Measurements from ENCODE around the gene TRERF1.
A peak's percentile ranks its signal among the peaks of the same experiment; 100 is the strongest.

Gene TRERF1

DNA sequence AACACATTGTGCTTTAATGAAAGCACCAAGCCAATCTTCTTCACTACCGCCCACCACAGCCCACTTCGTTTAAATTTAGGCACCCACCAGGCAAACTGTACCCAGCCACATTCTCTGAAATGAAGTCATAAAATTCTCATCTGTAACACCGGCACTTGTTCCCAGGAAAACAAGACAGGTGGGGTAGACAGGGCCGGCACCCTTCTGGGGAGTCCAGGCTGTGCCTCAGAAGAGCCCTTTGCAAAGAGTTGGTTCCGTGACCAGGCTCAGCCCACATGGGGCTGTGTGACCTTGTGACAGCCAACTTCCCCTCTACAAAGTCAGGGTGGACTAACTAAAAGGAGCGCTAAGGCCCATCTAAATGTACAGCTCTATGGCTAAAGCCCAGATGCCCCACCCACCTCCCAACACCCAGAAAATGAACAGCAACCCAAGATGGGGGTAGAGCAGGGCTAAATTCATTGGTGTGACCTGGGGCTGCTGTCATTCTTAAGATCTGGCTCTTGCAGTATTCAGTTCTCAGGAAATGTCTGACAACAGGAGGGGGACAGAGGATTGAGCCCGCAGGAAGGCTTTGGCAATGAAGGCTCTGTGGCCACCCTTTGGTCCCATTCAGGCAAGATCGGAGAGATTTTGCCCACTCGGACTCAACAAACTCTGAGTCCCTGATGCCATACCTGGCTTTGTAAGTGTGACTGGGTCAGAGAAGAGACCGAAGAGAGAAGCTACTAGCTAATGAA lies 56.7 kb downstream of the TRERF1 start:
- no peak for DNase-seq (ENCODE audit: low read depth in 2 of 3, low spot score in 1 of 3)

DNA sequence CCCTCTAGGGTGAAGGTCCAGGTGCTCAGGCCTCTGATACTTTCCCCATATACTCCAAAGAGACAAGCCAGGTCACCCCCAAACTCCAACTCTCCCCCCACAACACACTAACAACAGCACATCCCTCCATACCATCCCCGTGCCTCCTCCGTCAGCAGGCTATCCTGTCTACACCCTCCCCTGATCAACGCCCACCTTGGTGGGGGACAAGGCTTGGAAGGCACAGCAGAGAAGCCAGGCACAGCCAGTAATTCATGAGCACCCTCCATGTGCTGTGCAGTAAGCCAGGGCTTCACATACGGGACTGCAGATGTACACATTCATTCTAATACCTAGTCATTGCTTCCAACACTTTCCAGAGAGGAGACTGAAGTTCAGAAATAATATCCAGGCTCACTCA lies 57.6 kb downstream of the TRERF1 start:
- DNase-seq (ENCODE audit: low read depth in 2 of 3, low spot score in 1 of 3) = no peak

DNA sequence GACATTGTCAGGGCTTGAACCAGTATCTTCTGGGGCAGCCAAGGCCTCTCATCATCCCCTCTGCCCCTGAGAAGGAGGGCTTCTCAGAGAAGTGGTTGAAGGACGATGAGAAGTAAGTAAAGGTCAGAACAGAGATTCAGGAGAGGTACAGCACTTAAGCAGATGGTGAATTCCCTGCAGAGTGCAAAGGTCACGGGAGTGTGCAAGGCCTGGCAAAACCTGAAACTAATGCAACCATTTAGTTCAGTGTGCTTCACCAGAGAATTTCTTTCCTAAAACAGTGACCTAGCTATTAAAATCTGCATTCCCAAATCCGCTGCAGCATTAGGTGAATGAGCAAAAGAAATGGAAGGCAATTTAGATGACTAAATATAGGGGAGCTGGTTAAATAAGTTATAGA lies 58.4 kb downstream of the TRERF1 start:
- no peak for DNase-seq (ENCODE audit: low read depth in 2 of 3, low spot score in 1 of 3)

DNA sequence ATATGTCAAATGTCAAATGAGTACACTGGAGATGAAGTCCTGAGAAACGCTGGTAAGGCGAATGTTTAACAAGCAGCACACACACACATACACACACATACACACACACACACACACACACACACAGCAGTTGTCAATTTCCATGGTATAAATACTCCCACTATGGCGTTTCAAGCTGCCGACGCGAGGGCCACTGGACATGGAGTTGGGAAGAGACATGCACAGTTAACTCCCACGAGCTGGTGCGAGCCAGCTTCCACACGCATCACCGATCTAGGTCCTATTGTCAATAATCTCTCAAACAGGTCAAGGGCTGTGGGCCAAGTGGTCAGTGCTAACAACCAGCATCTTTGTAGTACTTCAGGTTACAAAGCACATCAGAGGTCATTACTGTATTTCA lies 58.9 kb downstream of the TRERF1 start:
- no peak for DNase-seq (ENCODE audit: low read depth in 2 of 3, low spot score in 1 of 3)

DNA sequence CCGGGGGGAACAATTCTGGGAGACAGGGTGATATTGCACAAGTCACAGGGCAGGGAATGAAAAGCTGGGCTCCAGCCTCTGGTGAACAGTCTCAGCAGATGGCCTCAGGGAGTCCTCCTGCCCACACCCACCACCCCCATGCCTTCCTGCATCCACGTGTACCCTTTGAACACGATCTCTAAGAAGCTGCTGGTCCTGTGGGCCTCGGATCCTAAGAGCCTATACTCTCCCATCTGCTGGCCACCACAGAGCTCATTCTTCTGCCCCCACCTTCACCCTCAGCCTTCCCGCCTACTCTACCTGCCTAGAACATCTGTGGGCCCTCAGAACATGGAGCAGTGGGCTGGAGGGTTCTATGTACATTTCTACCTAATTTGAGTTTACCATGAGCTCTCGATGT lies 60.3 kb downstream of the TRERF1 start:
- no peak for DNase-seq (ENCODE audit: low read depth in 2 of 3, low spot score in 1 of 3)

DNA sequence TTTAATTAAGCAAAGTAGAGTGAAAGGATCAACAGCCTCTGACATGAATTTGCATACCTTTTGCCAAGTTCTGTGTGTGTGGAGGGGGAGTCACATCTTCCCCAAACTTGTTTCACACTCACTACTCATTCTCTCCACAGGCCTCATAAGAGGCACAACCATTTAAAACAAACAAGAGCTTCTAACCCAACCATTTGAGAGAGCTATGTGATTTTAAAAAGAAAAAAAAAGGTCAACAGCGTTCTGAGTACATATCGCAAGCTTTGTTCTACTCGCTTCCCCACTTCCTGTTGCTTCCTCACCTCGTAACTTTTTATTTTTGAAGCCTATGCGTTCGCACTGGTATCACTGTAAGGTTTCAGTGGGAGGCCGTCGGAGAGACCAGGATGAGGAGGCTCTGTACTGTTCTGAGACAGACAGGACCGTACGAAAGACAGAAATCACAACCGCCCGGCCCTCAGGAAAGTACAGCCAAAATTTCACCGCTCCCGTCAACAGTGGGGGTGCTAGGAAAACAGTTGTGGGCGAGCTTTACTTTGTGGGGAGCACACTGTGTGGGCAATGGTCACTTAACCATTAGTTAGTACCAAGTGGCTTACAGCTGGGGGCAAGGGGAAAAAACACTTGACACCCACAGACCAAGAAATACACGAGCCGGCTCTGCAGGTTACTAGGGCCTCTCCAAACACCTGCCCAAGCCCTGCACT lies 61.3 kb downstream of the TRERF1 start:
- peak; percentile 60 to 68 (median 63) for DNase-seq (ENCODE audit: low read depth in 2 of 3, low spot score in 1 of 3)

DNA sequence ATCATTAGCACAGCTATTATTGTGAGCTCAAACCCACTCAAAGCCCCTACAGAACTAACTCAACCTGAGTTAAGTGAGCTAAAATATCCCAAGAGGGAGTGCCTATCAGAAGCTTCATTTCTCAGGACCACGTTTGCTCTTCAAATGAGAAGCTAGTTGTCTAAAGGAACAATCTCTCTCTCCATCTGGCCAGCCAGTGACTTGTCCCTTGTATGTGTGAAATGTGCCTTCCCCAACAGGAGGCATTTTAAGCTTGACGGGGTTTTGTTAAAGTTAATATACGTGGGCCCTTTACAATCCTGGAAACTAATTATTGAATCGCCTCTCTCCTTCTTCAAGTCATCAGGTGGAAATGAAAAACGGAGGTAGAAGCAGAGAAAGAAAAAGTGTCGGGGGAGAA lies 62.0 kb downstream of the TRERF1 start:
- DNase-seq (ENCODE audit: low read depth in 2 of 3, low spot score in 1 of 3) = no peak

DNA sequence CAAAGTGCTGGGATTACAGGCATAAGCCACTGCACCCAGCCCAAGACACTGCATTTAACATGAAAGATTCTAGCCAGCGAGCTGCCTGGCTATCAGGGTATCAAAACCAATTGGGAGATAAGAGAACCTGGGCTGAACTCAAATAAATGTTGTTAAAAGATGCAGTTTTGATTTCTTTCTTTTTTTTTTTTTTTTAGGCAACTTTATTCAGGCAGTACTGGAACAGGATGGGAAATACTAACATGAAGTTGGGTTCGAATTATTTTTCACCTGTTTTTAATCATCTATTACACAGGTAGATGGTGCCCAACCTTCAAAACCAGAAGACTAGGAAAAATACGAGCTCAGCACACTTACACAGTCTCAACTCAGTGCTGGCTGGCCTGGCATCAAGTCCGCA lies 63.7 kb downstream of the TRERF1 start:
- DNase-seq (ENCODE audit: low read depth in 2 of 3, low spot score in 1 of 3) = no peak

DNA sequence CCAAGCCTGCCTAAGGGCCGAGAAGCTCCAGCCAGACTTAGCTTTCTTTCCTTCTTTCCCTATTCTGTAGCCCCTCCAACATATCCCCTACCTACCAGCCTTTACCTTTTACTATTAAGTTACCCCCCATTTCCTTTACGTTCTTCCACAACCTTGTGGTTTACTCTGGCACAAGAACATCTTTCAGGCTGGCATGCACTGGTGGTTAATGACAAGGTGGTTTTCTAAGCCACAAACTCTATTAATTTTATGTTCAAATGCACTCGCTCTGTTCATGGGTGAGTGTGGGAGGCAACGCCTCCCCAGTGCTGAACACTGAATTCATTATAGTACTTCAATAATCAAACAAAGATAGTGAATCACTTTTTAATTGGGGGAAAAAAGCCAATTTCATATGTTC lies 64.4 kb downstream of the TRERF1 start:
- DNase-seq (ENCODE audit: low read depth in 2 of 3, low spot score in 1 of 3) = no peak

DNA sequence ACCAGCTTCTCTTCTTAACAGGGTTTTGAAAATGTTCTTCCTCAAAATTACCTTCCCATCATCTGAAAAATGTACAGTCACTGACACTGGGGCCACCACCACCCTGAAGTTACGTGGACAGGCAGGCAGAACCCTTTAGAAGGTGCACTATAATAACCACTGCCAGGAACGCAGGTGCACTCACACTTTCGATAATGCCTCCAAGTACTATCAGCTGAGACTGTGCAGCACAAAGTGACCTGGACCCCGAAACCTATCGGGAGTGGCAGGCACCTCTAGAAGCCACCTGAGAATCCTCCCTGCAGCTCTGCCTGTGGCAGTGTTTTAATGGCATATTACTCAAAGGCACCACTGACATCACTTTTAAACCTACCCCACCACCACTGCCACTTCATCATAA lies 66.4 kb downstream of the TRERF1 start:
- no peak for DNase-seq (ENCODE audit: low read depth in 2 of 3, low spot score in 1 of 3)

DNA sequence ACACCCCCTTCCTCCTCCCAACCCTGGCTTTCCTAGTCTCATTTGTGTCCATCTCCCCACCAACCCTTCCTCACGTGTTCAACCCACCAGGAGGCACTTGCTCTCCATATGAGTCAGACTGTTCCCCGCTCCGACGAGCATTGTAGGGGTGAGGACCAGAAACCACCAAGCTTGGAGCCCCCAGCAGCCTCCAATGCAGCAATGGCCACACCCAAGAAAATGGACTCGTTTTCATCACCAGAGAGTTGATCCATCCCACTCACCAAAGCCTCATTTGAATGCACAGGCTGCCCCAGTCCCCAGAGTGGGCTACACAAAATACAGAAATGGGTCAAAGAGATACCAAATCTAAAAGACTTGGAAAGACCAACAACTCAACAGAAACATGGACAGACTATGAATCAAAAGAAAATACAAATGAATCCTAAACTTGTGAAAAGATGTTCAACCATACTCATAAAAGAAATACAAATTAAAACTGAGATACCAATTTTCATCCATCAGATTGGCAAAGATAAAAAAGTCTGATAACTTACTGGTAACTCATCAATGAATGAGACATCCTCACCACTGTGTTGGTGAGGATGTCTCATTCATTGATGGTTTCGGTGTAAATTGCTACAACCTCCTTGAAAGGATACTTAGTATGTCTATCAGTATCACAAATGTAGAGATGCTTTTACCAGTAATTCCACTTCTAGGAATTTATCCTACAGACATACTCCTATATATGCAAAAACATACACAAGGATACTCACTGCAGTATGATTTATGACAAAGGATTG lies 68.1 kb downstream of the TRERF1 start:
- no peak for DNase-seq (ENCODE audit: low read depth in 2 of 3, low spot score in 1 of 3)

DNA sequence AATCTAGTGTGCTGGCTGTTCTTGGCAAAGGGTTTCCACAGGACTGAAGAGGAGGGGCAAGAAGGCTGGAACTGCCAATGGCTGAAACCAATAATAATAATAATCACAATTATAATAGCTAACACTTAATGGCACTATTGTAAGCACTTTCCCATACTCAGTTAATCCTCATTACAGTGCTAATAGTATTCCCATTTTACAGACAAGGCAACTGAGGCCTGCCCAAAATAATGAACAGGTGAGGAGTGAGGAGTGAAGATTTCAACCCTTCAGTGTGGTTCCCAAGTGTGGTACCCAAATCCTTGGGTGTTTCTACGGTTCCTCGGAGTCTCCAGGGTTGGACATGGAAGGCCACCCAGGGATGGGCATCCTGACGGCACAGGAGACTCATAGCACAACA lies 69.9 kb downstream of the TRERF1 start:
- DNase-seq (ENCODE audit: low read depth in 2 of 3, low spot score in 1 of 3) = no peak

DNA sequence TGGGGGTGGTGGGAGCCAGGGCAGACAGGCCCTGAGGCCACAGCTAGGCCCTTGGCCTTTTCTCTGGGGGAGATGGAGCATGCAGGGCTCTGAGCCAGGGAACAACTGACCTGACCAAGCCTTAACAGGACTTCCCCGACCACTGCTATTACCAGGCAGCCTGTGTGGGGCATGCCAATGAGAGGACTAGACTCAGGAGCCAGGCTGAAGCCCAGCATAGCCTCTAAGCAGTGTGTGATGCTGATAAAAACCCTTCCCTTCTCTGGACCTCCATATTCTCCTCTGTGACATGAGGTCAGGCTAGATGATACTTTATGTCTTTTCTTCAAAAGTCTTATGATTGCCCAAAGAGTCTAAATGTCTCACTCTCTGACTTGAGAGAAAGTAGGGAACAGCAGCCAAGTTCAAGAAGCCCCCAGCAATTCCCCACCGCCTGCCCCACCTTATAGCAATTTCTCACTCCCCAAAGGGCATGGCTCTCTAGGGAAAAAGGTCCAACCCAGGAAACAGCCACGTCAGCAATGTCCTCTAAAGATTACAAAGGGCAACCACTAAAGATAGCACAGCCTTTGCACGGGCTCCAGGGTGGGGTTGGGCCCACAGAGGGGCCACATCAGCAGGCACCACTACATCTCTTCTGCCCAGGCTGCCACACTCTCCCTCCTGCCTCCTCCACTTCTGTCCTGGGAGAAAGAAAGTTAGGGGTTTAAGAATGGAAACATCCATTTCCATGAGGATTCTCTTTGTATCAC lies 71.3 kb downstream of the TRERF1 start:
- DNase-seq (ENCODE audit: low read depth in 2 of 3, low spot score in 1 of 3) = no peak

DNA sequence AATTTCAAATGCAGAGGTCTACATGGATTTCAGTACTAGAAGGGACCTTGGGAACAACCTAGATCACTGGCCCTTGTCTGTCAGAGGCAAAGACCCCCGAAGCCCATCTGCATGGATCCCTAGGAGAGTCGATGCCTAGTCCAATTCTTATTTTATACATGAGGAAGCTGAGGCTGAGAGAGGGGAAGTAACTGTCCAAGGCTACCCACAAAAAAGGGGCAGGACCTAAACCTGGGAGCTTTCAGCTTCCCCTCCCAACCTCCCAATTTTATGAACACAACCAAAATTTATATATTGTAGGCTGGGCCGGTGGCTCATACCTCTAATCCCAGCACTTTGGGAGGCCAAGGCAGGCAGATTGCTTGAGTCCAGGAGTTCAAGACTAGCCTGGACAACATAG lies 73.2 kb downstream of the TRERF1 start:
- DNase-seq (ENCODE audit: low read depth in 2 of 3, low spot score in 1 of 3) = no peak

DNA sequence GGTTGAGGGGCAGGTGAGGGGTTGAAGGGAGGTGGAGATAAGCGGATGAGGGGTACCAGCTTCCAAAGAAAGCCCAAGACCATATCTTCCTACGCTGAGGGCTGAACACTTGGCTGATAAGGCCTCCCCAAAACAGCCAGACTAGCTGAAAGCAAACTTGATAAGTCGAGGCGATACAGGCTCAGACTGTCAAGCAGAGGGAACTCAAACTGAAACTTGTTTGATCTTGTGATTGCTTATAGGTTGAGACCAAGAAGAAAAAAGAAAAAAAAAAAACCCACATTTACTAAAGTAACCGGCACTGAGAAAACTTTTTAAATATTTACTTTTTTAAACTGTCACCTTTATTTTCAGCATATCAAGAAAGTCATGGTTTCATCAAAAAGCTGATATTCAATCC lies 73.6 kb downstream of the TRERF1 start:
- no peak for DNase-seq (ENCODE audit: low read depth in 2 of 3, low spot score in 1 of 3)

DNA sequence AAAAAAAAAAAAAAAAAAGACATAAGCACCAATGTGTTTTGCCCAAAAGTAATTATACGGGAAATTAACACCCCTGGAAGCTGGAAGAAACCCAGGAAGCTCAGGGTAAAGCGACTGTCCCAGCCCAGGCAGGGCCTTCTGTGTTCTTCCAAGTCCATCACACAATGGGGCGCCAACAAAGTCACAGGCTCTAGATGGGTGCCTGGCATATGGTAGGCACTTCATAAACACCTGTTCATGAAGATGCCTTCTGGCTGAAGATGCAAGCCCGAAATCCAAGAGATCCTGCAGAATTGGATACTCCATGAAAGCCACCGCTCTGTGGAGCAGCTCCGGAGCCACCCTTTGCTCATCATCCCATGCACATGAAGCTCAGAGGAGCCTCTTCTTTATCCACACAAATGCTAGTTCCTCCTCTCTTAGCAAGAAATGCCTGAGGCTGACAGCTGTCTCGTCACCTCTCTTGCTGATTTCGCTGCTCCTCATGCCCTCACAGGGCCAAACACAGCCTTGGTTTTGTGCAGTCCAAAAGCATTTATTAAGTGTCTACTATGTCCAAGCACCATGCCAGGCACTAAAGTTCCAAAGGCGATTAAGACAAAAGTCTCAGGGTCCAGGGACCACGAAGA lies 76.6 kb downstream of the TRERF1 start:
- no peak for DNase-seq (ENCODE audit: low read depth in 2 of 3, low spot score in 1 of 3)

DNA sequence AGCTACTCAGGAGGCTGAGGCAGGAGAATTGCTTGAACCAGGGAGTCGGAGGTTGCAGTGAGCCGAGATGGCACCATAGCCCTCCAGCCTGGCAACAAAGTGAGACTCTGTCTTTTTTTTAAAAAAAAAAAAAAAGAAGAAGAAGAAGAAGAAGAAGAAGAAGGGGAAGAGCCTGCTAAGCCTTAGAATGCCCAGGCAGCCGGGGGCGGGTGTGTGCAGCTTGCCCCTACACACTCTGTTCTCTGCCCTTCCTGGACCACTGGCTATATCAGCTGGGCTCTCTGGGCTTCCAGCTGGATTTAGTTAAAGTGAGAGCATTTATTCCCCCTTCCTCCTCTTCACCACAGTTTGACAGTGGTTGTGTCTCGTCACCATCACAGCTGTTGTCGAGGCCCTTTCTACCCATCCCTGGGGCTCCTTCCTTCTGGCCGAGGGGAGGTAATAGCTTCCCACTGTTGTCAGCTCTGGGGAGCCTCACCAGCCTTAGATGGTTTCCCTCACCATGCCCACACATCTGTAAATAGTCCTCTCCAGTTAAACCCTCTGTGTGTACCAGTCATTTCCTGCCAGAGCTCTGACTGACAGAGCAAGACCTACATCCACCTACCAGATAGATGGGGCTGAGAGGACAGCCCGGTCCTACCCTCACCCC lies 77.6 kb downstream of the TRERF1 start:
- no peak for DNase-seq (ENCODE audit: low read depth in 2 of 3, low spot score in 1 of 3)

DNA sequence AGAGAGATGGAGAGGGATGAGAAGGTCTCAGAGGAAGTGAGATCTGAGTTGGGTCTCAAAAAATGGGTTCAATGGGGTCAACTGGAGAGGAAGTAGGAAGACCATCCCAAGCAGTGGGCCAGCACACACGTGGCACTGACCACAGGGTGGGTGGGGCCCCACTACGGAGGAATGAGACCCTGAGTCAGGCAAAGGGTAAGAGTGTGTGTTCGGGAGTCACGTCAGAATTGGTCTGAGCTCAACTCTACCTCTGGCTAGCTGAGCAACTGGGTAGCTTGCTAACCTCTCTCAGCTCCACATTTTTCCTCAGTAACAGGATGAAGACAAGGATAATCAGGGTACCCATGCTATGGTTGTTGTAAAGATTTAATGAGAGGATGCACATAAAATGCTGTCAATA lies 79.0 kb downstream of the TRERF1 start:
- DNase-seq (ENCODE audit: low read depth in 2 of 3, low spot score in 1 of 3) = no peak

DNA sequence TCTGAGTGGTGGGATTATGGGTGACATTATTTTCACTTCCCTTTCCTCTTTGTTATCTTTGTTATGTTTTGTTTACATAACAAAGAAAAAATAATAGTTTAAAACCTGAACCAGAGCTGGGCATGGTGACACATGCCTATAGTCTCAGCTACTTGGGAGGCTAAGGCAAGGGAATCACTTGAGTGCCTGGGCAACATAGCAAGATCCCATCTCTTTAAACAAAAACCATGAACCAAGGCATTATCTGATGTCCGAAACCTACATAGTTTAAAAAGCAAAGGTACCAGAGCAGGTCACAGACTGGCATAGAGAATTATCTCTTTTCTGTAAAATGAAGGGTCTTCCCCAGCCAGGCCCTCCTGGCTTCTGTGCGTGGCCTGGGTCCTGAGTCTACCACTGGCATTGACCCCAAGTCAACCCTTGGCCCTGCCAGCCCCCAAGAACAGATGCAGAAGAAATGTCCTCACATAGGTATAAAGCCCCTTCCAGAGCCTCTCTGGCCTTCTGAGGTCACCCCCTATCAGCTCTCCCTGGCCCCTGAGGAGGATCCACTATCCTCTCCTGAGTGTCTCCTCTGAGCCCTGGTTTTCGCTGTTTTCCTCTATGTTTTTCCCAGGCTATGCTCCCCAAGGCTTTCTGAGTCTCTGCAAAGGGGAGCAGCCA lies 81.3 kb downstream of the TRERF1 start:
- no peak for DNase-seq (ENCODE audit: low read depth in 2 of 3, low spot score in 1 of 3)

DNA sequence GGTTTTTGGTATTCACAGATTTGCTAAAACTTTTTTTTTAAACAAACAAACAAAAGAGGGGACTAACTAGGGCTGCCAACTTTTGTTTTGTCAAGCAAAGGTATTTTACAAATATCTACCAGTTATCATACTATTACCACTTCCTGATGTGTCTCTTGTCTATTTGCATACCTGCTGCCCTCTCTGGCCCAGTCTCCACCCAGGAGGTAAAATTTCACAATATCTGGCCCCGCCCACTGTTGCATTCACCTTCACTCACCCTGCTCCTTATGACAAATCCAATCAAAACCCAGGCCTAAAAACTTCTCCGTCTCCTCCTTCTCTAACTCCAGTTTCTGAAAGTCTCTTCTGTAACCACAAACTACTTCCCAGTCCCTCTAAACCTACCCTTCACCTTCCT lies 82.2 kb downstream of the TRERF1 start:
- DNase-seq (ENCODE audit: low read depth in 2 of 3, low spot score in 1 of 3) = no peak
